ENCODE data around the gene MYCN. TPM values are rescaled to one million over a fixed set of nuclear protein-coding genes. Genes with fewer than 3 reads are reported as not detected.

Gene MYCN
- total and polyA plus RNA-seq, 2 donors (not counting 1 experiment from before 2014, with no cell fraction given): not detected

DNA sequence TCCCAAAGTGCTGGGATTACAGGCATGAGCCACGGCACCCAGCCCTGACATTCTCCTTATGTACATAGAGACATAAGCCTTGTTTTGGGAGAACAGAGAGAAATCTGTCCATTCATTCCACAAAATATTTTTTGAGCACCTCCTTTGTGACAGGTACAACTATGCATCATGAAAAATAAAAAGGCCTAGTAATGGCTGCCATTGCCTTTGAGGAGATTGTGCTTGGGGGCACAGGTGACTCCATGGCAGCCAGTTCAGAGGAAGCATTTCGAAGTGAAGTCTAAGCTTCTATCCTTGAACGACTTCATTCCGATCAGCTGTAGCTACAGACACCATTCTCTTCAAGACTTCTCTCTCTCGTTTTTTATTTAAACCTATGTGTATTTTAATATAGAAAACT lies 10.5 kb upstream of the MYCN start:
- Histone ChIP-seq H3K9me3 (ENCODE audit: control insufficient read depth, insufficient read depth, low read depth, low read length) (no peaks in the 10 kb centered on the region), H3K27me3 (ENCODE audit: control insufficient read depth, insufficient read depth, low read length) (no peaks in the 10 kb centered on the region), H3K36me3 (ENCODE audit: control insufficient read depth, insufficient read depth, low read length) (no peaks in the 10 kb centered on the region), H4K20me1 (ENCODE audit: control insufficient read depth, extremely low read depth, insufficient read depth, low read length) (no peaks in the 10 kb centered on the region), H3K9ac (ENCODE audit: insufficient read depth, low read length) (no peak overlapping the region), H3K27ac (ENCODE audit: insufficient read depth, low read length) (no peak overlapping the region), H3K4me1 (ENCODE audit: control insufficient read depth, extremely low read depth, insufficient read depth, low read length) (no peaks in the 10 kb centered on the region), H2AFZ (ENCODE audit: low read length) (no peak overlapping the region), H3K4me2 (ENCODE audit: extremely low read depth, insufficient read depth, low read length) (no peak overlapping the region), H3K4me3 (replicated peaks in 1 of 4; ENCODE audit: control extremely low read depth in 1 of 4, insufficient read depth in 1 of 4, low read depth in 3 of 4, low read length in 4 of 4) (no peak overlapping the region), H3K79me2 (ENCODE audit: control insufficient read depth, insufficient read depth, low read length) (no peaks in the 10 kb centered on the region)
- TF ChIP-seq, protein P1, sequence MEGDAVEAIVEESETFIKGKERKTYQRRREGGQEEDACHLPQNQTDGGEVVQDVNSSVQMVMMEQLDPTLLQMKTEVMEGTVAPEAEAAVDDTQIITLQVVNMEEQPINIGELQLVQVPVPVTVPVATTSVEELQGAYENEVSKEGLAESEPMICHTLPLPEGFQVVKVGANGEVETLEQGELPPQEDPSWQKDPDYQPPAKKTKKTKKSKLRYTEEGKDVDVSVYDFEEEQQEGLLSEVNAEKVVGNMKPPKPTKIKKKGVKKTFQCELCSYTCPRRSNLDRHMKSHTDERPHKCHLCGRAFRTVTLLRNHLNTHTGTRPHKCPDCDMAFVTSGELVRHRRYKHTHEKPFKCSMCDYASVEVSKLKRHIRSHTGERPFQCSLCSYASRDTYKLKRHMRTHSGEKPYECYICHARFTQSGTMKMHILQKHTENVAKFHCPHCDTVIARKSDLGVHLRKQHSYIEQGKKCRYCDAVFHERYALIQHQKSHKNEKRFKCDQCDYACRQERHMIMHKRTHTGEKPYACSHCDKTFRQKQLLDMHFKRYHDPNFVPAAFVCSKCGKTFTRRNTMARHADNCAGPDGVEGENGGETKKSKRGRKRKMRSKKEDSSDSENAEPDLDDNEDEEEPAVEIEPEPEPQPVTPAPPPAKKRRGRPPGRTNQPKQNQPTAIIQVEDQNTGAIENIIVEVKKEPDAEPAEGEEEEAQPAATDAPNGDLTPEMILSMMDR (conservative IDR thresholded peaks at IDR 0.05 in 1 of 2, IDR thresholded peaks at IDR 0.05 in 1 of 2; ENCODE audit: low read depth in 1 of 2, low read length in 2 of 2): no peak
- TF ChIP-seq EZH2 (IDR thresholded peaks at IDR 0.05; ENCODE audit: low read length, missing control alignments): no peak
- DNase-seq (ENCODE audit: low read depth in 2 of 2): no peak

GRCh38 chr2:15930589-15931318 lies 9.6 kb upstream of the MYCN start:
- Histone ChIP-seq H3K4me2 (ENCODE audit: extremely low read depth, insufficient read depth, low read length) (no peak overlapping the region), H3K79me2 (ENCODE audit: control insufficient read depth, insufficient read depth, low read length) (no peaks in the 10 kb centered on the region), H4K20me1 (ENCODE audit: control insufficient read depth, extremely low read depth, insufficient read depth, low read length) (no peaks in the 10 kb centered on the region), H3K9ac (ENCODE audit: insufficient read depth, low read length) (no peak overlapping the region), H3K9me3 (ENCODE audit: control insufficient read depth, insufficient read depth, low read depth, low read length) (no peaks in the 10 kb centered on the region), H2AFZ (ENCODE audit: low read length) (no peak overlapping the region), H3K4me1 (ENCODE audit: control insufficient read depth, extremely low read depth, insufficient read depth, low read length) (no peaks in the 10 kb centered on the region), H3K36me3 (ENCODE audit: control insufficient read depth, insufficient read depth, low read length) (no peaks in the 10 kb centered on the region), H3K4me3 (replicated peaks in 1 of 4; ENCODE audit: control extremely low read depth in 1 of 4, insufficient read depth in 1 of 4, low read depth in 3 of 4, low read length in 4 of 4) (no peak overlapping the region), H3K27ac (ENCODE audit: insufficient read depth, low read length) (no peak overlapping the region), H3K27me3 (ENCODE audit: control insufficient read depth, insufficient read depth, low read length) (no peaks in the 10 kb centered on the region)
- TF ChIP-seq, protein P1 (conservative IDR thresholded peaks at IDR 0.05 in 1 of 2, IDR thresholded peaks at IDR 0.05 in 1 of 2; ENCODE audit: low read depth in 1 of 2, low read length in 2 of 2): no peak
- no peak for TF ChIP-seq EZH2 (IDR thresholded peaks at IDR 0.05; ENCODE audit: low read length, missing control alignments)
- DNase-seq (ENCODE audit: low read depth in 2 of 2): no peak

DNA sequence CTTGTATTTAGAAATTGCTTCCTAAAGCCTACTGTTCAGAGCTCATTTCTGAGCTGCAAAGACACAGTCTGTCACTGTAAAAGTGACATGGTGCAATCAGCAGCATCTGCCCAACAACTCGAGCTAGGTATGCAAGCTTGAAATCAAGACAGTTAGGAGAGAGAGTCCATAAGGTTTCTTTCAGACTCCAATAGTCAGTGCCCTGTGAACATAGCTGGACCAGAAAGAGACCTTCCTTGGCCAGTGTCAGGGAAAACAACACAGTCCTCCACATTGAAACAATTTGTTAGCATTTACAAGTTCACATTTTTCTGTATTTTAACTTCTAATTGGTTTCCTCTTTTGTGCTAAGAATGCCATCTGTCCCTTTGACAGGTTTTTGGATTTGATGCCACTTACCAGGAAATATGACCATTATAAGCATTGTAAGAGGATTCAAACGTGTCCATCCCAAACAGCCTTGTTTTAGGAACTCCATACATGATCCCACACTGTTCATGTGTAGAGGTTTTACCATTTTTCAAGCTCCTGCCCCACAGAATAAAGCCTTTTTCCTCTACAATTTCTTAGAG lies 8.9 kb upstream of the MYCN start:
- H3K4me2 ChIP-seq (ENCODE audit: extremely low read depth, insufficient read depth, low read length): no peak overlapping the region

More for the DNA sequence above, 8.9 kb upstream of the MYCN start:
- Histone ChIP-seq H3K4me1 (ENCODE audit: control insufficient read depth, extremely low read depth, insufficient read depth, low read length) (no peaks in the 10 kb centered on the region), H3K9me3 (ENCODE audit: control insufficient read depth, insufficient read depth, low read depth, low read length) (no peaks in the 10 kb centered on the region), H3K79me2 (ENCODE audit: control insufficient read depth, insufficient read depth, low read length) (no peaks in the 10 kb centered on the region), H2AFZ (ENCODE audit: low read length) (no peak overlapping the region), H3K27ac (ENCODE audit: insufficient read depth, low read length) (no peak overlapping the region), H4K20me1 (ENCODE audit: control insufficient read depth, extremely low read depth, insufficient read depth, low read length) (no peaks in the 10 kb centered on the region), H3K36me3 (ENCODE audit: control insufficient read depth, insufficient read depth, low read length) (no peaks in the 10 kb centered on the region), H3K9ac (ENCODE audit: insufficient read depth, low read length) (no peak overlapping the region), H3K27me3 (ENCODE audit: control insufficient read depth, insufficient read depth, low read length) (no peaks in the 10 kb centered on the region), H3K4me3 (replicated peaks in 1 of 4; ENCODE audit: control extremely low read depth in 1 of 4, insufficient read depth in 1 of 4, low read depth in 3 of 4, low read length in 4 of 4) (no peak overlapping the region)
- TF ChIP-seq, protein P1 (conservative IDR thresholded peaks at IDR 0.05 in 1 of 2, IDR thresholded peaks at IDR 0.05 in 1 of 2; ENCODE audit: low read depth in 1 of 2, low read length in 2 of 2): no peak
- TF ChIP-seq EZH2 (IDR thresholded peaks at IDR 0.05; ENCODE audit: low read length, missing control alignments): no peak
- no peak for DNase-seq (ENCODE audit: low read depth in 2 of 2)

Data from fibroblast of lung (primary cell).